GM12892 (cell line): Measurements from ENCODE around the gene TRAPPC2L.

Experiments used
- POLR2A ChIP-seq: IDR thresholded peaks from 2 replicates; pipeline ENCODE4 v1.6.1; 2011; ENCODE audit warnings: low read depth, low read length, control low read depth
- POLR2AphosphoS5 ChIP-seq: IDR thresholded peaks from 2 replicates; pipeline ENCODE4 v1.6.1; 2011; ENCODE audit warnings: low read depth, low read length, control low read depth
- TAF1 ChIP-seq: IDR thresholded peaks from 2 replicates; pipeline ENCODE4 v1.6.1; 2011; ENCODE audit warnings: low read depth, mild to moderate bottlenecking, control low read depth, low read length, borderline replicate concordance

GRCh38 chr16:88892065-88892464, 35.1 kb downstream of the TRAPPC2L start:
- TF ChIP-seq POLR2AphosphoS5 (no peak), POLR2A (no peak), TAF1 (no peak)
